ENCODE data around the gene ZNF81. TPM values are rescaled to one million over a fixed set of nuclear protein-coding genes. Genes with fewer than 3 reads are reported as not detected.
"Not testable (repeated sequence)": the region's sequence is repeated elsewhere in the genome, so short reads cannot be mapped to it uniquely, and the experiment has no call there.

Gene ZNF81
- total RNA-seq, 1 experiment from 2014 or later = 9.5 TPM

DNA sequence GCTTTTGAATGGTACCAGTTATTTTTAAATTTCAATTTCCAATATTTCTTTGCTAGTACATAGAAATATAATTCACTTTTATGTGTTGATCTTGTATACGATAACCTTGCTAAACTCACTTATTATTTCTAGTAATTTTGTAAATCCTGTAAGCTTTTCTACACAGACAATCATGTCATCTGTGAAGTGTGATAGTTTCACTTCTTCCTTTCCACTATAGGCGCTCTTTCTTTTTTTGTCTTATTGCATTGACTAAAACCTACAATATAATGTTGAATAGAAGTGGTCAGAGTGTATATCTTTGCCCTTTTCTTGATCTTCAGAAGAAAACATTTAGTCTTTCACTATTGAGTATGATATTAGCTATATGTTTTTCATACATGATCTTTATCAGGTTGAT is 90.5 kb downstream of the ZNF81 start:
- H3K4me1 Mint-ChIP-seq (ENCODE audit: low read depth, unreplicated experiment) = no peaks in the 10 kb centered on the region
- TF ChIP-seq, protein P1, sequence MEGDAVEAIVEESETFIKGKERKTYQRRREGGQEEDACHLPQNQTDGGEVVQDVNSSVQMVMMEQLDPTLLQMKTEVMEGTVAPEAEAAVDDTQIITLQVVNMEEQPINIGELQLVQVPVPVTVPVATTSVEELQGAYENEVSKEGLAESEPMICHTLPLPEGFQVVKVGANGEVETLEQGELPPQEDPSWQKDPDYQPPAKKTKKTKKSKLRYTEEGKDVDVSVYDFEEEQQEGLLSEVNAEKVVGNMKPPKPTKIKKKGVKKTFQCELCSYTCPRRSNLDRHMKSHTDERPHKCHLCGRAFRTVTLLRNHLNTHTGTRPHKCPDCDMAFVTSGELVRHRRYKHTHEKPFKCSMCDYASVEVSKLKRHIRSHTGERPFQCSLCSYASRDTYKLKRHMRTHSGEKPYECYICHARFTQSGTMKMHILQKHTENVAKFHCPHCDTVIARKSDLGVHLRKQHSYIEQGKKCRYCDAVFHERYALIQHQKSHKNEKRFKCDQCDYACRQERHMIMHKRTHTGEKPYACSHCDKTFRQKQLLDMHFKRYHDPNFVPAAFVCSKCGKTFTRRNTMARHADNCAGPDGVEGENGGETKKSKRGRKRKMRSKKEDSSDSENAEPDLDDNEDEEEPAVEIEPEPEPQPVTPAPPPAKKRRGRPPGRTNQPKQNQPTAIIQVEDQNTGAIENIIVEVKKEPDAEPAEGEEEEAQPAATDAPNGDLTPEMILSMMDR (IDR thresholded peaks at IDR 0.05; ENCODE audit: insufficient read depth in 1 of 2, low read depth in 1 of 2, low read length in 1 of 2, severe bottlenecking in 1 of 2, unreplicated experiment in 1 of 2) = no peak
- no peak overlapping the region for H3K27ac Mint-ChIP-seq (ENCODE audit: unreplicated experiment)
- no peaks in the 10 kb centered on the region for H3K36me3 ChIP-seq (ENCODE audit: control insufficient read depth, insufficient read depth, low read length)
- DNase-seq = no peak
- H3K9me3 ChIP-seq = no peaks in the 10 kb centered on the region
- H3K4me1 ChIP-seq = no peaks in the 10 kb centered on the region
- intact Hi-C loops (cut with micrococcal nuclease; ENCODE audit: unreplicated experiment) = no loop called here
- no TSS peak for BruUV-seq (replicated peaks)
- no peak overlapping the region for H3K4me3 Mint-ChIP-seq (ENCODE audit: unreplicated experiment)
- ChIA-PET CTCF (no interaction called here), POLR2A (no interaction called here)
- H3K36me3 Mint-ChIP-seq (ENCODE audit: insufficient read depth, unreplicated experiment) = no peaks in the 10 kb centered on the region
- H3K4me3 ChIP-seq (ENCODE audit: low read depth, low read length) = no peak overlapping the region
- no peaks in the 10 kb centered on the region for H3K9me3 Mint-ChIP-seq (ENCODE audit: unreplicated experiment)
- no peaks in the 10 kb centered on the region for H3K27me3 ChIP-seq (replicated peaks; ENCODE audit: control insufficient read depth, insufficient read depth, low read length)
- H3K27me3 Mint-ChIP-seq (ENCODE audit: insufficient read depth, unreplicated experiment) = no peaks in the 10 kb centered on the region

DNA sequence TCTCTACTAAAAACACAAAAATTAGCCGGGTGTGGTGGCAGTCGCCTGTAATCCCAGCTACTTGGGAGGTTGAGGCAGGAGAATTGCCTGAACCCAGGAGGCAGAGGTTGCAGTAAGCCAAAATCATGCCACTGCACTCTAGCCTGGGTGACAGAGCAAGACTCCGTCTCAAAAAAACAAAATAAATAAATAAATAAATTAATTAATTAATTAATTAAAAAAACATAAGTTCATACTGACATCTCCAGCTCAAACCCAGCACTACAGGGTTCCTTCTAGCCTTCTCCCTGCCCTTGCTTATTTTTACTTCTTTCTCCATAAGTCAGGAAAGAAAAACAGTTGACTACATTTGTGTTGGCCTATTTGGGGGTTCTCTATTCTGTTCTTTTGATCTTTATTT is 95.3 kb downstream of the ZNF81 start:
- H3K9me3 Mint-ChIP-seq (ENCODE audit: unreplicated experiment); H3K4me3 Mint-ChIP-seq (ENCODE audit: unreplicated experiment); POLR2A ChIA-PET: not testable (repeated sequence)

DNA sequence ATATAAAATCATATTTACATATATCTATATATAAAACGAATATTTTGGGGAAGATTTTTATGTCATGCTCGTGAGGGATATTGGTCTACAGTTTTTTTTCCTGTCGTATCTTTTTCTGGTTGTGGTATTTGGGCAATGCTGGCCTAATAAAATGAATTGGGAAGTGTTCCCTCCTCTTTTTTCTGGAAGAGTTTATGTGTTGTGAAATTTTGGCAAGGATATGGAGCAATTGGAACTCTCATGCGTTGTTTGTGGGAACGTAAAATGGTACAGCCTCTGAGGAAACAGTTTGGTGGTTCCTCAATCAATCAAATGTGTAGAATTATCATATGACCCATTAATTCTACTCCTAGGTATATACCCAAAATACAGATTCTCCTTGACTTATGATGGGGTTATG is 97.2 kb downstream of the ZNF81 start:
- Histone ChIP-seq H3K4me1 (no peaks in the 10 kb centered on the region), H3K9me3 (no peaks in the 10 kb centered on the region), H3K4me3 (ENCODE audit: low read depth, low read length) (no peak overlapping the region), H3K36me3 (ENCODE audit: control insufficient read depth, insufficient read depth, low read length) (no peaks in the 10 kb centered on the region), H3K27me3 (replicated peaks; ENCODE audit: control insufficient read depth, insufficient read depth, low read length) (no peaks in the 10 kb centered on the region)
- H3K27ac Mint-ChIP-seq (ENCODE audit: unreplicated experiment) = no peak overlapping the region
- no peaks in the 10 kb centered on the region for H3K36me3 Mint-ChIP-seq (ENCODE audit: insufficient read depth, unreplicated experiment)
- no peaks in the 10 kb centered on the region for H3K4me1 Mint-ChIP-seq (ENCODE audit: low read depth, unreplicated experiment)
- H3K27me3 Mint-ChIP-seq (ENCODE audit: insufficient read depth, unreplicated experiment) = no peaks in the 10 kb centered on the region
- BruUV-seq (replicated peaks) = no TSS peak
- intact Hi-C loops (cut with micrococcal nuclease; ENCODE audit: unreplicated experiment) = no loop called here
- ChIA-PET POLR2A (no interaction called here), CTCF (no interaction called here)
- TF ChIP-seq, protein P1 (IDR thresholded peaks at IDR 0.05; ENCODE audit: insufficient read depth in 1 of 2, low read depth in 1 of 2, low read length in 1 of 2, severe bottlenecking in 1 of 2, unreplicated experiment in 1 of 2) = no peak
- no peaks in the 10 kb centered on the region for H3K9me3 Mint-ChIP-seq (ENCODE audit: unreplicated experiment)
- DNase-seq = no peak
- no peak overlapping the region for H3K4me3 Mint-ChIP-seq (ENCODE audit: unreplicated experiment)

More for the DNA sequence above, 95.3 kb downstream of the ZNF81 start:
- H3K36me3 ChIP-seq (ENCODE audit: control insufficient read depth, insufficient read depth, low read length); intact Hi-C loops (cut with micrococcal nuclease; ENCODE audit: unreplicated experiment); BruUV-seq (replicated peaks); H3K4me1 ChIP-seq; H3K4me1 Mint-ChIP-seq (ENCODE audit: low read depth, unreplicated experiment); H3K27ac Mint-ChIP-seq (ENCODE audit: unreplicated experiment); H3K27me3 Mint-ChIP-seq (ENCODE audit: insufficient read depth, unreplicated experiment); H3K9me3 ChIP-seq; H3K27me3 ChIP-seq (replicated peaks; ENCODE audit: control insufficient read depth, insufficient read depth, low read length); CTCF ChIA-PET; DNase-seq; H3K4me3 ChIP-seq (ENCODE audit: low read depth, low read length); H3K36me3 Mint-ChIP-seq (ENCODE audit: insufficient read depth, unreplicated experiment): not testable (repeated sequence)
